Activated CD4-positive, alpha-beta T cell treated with anti-CD3 and anti-CD28 coated beads for 1 hour (primary cell): ENCODE measurements around the gene ALG12.
"Not testable (repeated sequence)": the region's sequence is repeated elsewhere in the genome, so short reads cannot be mapped to it uniquely, and the experiment has no call there.

ENCODE experiments used
- DNase-seq: peaks from one replicate; pipeline ENCODE4 v3.0.0-alpha.2; 2020

The ALG12 gene

GRCh38 chr22:49865156-49865555 lies 53.1 kb downstream of the ALG12 start:
- no peak for DNase-seq

GRCh38 chr22:49863931-49864330 lies 54.3 kb downstream of the ALG12 start:
- no peak for DNase-seq

GRCh38 chr22:49862496-49862776 lies 55.8 kb downstream of the ALG12 start:
- DNase-seq, result no peak

GRCh38 chr22:49861642-49862495 lies 56.4 kb downstream of the ALG12 start:
- no peak for DNase-seq

- no peak for DNase-seq
These were observed 59.4 kb downstream of the ALG12 start for GRCh38 chr22:49858827-49859226.

- no peak for DNase-seq
These were observed 61.2 kb downstream of the ALG12 start for GRCh38 chr22:49856766-49857618.

- no peak for DNase-seq
These were observed 61.9 kb downstream of the ALG12 start for GRCh38 chr22:49856343-49856742.

GRCh38 chr22:49855251-49855911 lies 62.9 kb downstream of the ALG12 start:
- no peak for DNase-seq

- DNase-seq, result no peak
These were observed 64.0 kb downstream of the ALG12 start for GRCh38 chr22:49853981-49854831.

- DNase-seq, result peak; percentile 99
These were observed 65.0 kb downstream of the ALG12 start, which contains the start of gene ZBED4 for GRCh38 chr22:49852898-49853894. Gene ZBED4, plus strand, starts transcription at chr22:49853844. Its CDS starts 29,819 bp downstream, at chr22:49883663.

- not testable (repeated sequence) for DNase-seq
These were observed 65.7 kb downstream of the ALG12 start for GRCh38 chr22:49852568-49852897.

- no peak for DNase-seq
These were observed 67.1 kb downstream of the ALG12 start for GRCh38 chr22:49850959-49851802.
